Neutrophil (primary cell): Measurements from ENCODE around the gene TMEM108.

Experiments used
- H3K27ac ChIP-seq: fragments of 200-600 bp; sonication (generic); 2 replicates; pipeline ENCODE4 v1.5.1; 2016; ENCODE audit warnings: mild to moderate bottlenecking, moderate library complexity
- H3K27me3 ChIP-seq: fragments of 200-600 bp; sonication (generic); 2 replicates; pipeline ENCODE4 v1.6.0; 2016; ENCODE audit warnings: mild to moderate bottlenecking
- H3K36me3 ChIP-seq: fragments of 200-600 bp; sonication (generic); 2 replicates; pipeline ENCODE4 v1.5.1; 2017
- H3K4me1 ChIP-seq, 2 experiments: fragments of 200-600 bp in 1 of 2; sonication (generic) in 1 of 2; 1 replicate in 1 of 2; 2 replicates in 1 of 2; pipeline versions ENCODE4 v1.5.1 to v1.6.1; 2013 to 2016; ENCODE audit warnings: low read depth in 1 of 2, low read length in 1 of 2, mild to moderate bottlenecking in 1 of 2, moderate library complexity in 1 of 2; ENCODE audit not compliant: control insufficient read depth in 1 of 2, insufficient read depth in 1 of 2
- H3K4me3 ChIP-seq, 2 experiments: fragments of 200-600 bp in 1 of 2; sonication (generic) in 1 of 2; 1 replicate in 1 of 2; 2 replicates in 1 of 2; pipeline ENCODE4 v1.5.1; 2013 to 2016; ENCODE audit warnings: low read depth in 1 of 2, low read length in 1 of 2, mild to moderate bottlenecking in 1 of 2, moderate library complexity in 1 of 2
- H3K9me3 ChIP-seq: fragments of 200-600 bp; sonication (generic); 2 replicates; pipeline ENCODE4 v1.5.1; 2016
- CTCF ChIP-seq: fragments of 200-600 bp; sonication (generic); IDR thresholded peaks from 2 replicates; pipeline ENCODE4 v1.5.1; 2016; ENCODE audit warnings: antibody characterized with exemption

The TMEM108 gene

GRCh38 chr3:133074977-133075376 is 36.8 kb downstream of the TMEM108 start:
- H3K4me3 ChIP-seq = no peak overlapping the region
- TF ChIP-seq CTCF = no peak
- no peaks in the 10 kb centered on the region for H3K9me3 ChIP-seq
- H3K36me3 ChIP-seq = no peaks in the 10 kb centered on the region
- no peaks in the 10 kb centered on the region for H3K4me1 ChIP-seq
- H3K27ac ChIP-seq = no peak overlapping the region
- H3K27me3 ChIP-seq = no peaks in the 10 kb centered on the region

- Histone ChIP-seq H3K4me1 (no peaks in the 10 kb centered on the region), H3K27ac (no peak overlapping the region), H3K36me3 (no peaks in the 10 kb centered on the region), H3K4me3 (no peak overlapping the region), H3K9me3 (no peaks in the 10 kb centered on the region), H3K27me3 (no peaks in the 10 kb centered on the region)
- no peak for TF ChIP-seq CTCF
These were observed 39.5 kb downstream of the TMEM108 start for GRCh38 chr3:133077688-133078087.

GRCh38 chr3:133079621-133080020 is 41.4 kb downstream of the TMEM108 start:
- no peak for TF ChIP-seq CTCF

GRCh38 chr3:133081016-133081415 is 42.8 kb downstream of the TMEM108 start:
- Histone ChIP-seq H3K4me3 (no peak overlapping the region), H3K9me3 (no peaks in the 10 kb centered on the region), H3K4me1 (no peaks in the 10 kb centered on the region), H3K27ac (no peak overlapping the region), H3K27me3 (no peaks in the 10 kb centered on the region), H3K36me3 (no peaks in the 10 kb centered on the region)
- TF ChIP-seq CTCF = no peak

More at GRCh38 chr3:133079621-133080020, 41.4 kb downstream of the TMEM108 start:
- Histone ChIP-seq H3K4me3 (no peak overlapping the region), H3K9me3 (no peaks in the 10 kb centered on the region), H3K4me1 (no peaks in the 10 kb centered on the region), H3K36me3 (no peaks in the 10 kb centered on the region), H3K27me3 (no peaks in the 10 kb centered on the region), H3K27ac (no peak overlapping the region)

GRCh38 chr3:133083395-133083794 is 45.2 kb downstream of the TMEM108 start:
- Histone ChIP-seq H3K4me3 (no peak overlapping the region), H3K27me3 (no peaks in the 10 kb centered on the region), H3K27ac (no peak overlapping the region), H3K4me1 (no peaks in the 10 kb centered on the region), H3K36me3 (no peaks in the 10 kb centered on the region), H3K9me3 (no peaks in the 10 kb centered on the region)
- no peak for TF ChIP-seq CTCF

GRCh38 chr3:133089906-133090485 is 51.8 kb downstream of the TMEM108 start:
- Histone ChIP-seq H3K4me3 (no peak overlapping the region), H3K36me3 (no peaks in the 10 kb centered on the region), H3K9me3 (no peaks in the 10 kb centered on the region), H3K27me3 (no peaks in the 10 kb centered on the region), H3K27ac (no peak overlapping the region), H3K4me1 (no peaks in the 10 kb centered on the region)
- TF ChIP-seq CTCF = no peak
